Activated CD8-positive, alpha-beta memory T cell treated with anti-CD3 and anti-CD28 coated beads, Interleukin-2, amount 50 U/mL, for 48 hours (primary cell): ENCODE results near the gene EDEM2.
"Not testable (repeated sequence)": the region's sequence is repeated elsewhere in the genome, so short reads cannot be mapped to it uniquely, and the experiment has no call there.

Source experiments
- DNase-seq: peaks from one replicate; pipeline ENCODE4 v3.0.0-alpha.2; 2020

EDEM2 gene

DNA sequence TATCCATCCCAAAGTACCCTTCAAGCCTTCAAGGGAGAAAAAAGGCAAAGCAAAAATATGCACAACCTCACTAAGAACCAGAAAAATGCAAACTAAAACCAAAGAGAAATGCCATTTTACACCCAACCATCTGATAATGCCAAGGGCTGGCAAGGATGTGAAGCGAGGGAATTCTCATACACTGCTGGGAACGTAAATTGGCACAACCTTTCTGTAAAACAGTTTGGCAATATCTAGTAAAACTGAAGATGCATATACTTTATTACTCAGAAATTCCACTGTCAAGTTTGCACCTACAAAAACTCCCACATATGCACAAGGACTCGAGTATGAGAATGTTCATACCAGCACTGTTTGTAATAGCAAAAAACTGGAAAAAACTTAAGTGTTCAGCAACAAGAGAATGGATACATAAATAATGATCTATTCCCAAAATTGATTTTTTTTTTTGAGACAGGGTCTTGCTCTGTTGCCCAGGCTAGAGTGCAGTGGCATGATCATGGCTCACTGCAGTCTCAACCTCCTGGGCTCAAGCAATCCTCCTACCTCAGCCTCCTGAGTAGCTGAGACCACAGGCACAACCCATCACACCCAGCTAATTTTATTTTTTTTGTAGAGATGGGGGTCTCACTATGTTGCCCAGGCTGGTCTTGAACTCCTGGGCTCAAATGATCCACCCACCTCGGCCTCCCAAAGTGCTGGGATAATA lies 21.7 kb upstream of the EDEM2 start:
- DNase-seq: not testable (repeated sequence)

DNA sequence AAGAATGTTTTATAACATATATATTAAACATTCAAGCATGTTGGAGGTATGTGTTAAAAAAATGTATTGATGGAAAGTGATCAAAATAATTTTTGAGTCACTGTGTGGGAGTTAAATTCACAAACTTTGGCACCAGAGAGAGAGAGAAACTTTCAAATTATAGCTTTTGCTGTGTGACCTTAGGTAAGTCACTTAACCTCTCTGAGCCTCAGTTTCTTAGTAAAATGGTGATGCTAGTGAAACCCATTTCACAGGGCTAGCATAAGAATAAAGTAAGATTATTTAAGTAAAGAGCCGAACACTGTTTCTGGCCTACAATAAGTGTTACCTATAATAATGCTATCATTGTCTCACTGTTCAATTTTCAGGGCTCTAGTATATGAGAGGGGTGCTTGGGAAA lies 20.7 kb upstream of the EDEM2 start:
- DNase-seq: no peak

DNA sequence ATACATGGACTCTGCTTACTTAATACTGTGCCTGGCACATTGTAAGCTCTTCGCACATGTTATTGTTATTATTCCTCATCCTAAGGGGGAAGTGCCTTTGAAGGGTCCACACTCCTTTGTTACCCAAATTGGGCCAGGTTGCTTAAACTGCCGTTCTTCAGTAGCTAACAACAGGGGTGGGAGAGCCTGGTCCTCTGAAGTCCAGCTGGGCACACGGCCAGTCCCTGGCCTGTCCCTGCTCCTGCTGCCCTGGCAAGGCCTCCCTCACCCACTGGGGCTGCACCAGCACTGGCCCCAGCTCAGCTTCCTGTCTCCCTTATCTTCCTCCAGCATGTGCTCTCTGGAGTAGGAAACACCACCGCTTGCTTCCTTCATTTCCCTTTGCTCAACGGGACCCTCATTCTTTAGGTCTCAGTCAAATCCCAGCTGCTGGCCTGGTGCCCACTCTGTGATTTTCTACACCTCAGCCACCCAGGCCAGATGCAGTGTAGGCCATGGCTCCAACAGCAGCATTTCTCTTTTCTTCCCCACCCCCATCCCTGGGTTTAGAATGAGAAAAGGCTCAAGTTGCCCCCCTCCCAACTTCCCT lies 19.2 kb upstream of the EDEM2 start:
- DNase-seq: no peak

DNA sequence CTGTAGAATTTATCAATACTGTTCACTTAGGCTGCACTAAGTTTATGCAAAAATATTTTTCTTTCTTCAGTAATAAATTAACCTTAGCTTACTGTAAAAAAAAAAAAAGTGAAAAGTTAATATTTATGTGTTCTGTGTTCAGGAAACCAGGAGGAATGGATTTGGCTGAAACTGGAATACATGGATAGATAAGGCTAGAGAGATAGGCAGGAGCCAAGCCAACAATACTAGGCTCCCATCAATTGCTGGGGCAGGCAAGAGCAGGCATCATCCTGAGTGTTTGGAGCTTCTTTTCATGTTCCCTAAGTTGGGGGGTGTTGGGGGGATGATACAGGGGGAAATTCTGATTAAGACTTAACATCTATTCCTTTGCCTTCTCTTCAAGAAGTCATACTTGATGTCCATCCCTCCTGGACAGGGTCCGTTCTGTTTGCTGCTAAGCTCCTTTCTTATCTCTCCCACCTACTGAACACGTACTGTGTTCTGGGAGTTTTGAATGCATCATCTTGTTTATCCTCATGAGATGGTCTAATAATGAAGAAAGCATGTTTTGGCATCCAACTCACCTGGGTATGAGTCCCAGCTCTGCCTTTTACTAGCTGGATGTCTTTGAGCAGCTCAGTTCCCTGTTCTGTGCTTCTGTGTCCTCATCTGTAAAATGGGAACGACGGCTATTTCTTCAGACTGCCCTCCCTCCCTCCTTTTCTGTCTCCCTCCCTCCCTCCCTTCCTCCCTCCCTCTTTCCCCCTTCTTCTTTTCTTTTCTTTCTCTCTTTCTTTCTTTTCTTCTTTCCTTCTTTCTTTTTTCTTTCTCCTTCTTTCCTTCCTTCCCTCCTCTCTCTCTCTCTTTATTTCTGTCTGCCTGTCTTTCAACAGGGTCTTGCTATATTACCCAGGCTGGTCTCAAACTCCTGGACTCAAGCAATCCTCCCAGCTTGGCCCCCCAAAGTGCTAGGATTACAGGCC lies 18.4 kb upstream of the EDEM2 start:
- no peak for DNase-seq

DNA sequence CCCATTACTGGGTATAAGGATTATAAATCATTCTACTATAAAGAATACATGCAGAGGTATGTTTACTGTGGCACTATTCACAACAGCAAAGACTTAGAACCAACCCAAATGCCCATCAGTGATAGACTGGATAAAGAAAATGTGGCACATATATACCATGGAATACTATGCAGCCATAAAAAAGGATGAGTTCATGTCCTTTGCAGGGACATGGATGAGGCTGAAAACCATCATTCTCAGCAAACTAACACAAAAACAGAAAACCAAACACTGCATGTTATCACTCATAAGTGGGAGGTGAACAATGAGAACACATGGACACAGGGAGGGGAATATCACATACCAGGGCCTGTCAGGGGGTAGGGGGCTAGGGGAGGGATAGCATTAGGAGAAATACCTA lies 17.4 kb upstream of the EDEM2 start:
- DNase-seq: not testable (repeated sequence)

DNA sequence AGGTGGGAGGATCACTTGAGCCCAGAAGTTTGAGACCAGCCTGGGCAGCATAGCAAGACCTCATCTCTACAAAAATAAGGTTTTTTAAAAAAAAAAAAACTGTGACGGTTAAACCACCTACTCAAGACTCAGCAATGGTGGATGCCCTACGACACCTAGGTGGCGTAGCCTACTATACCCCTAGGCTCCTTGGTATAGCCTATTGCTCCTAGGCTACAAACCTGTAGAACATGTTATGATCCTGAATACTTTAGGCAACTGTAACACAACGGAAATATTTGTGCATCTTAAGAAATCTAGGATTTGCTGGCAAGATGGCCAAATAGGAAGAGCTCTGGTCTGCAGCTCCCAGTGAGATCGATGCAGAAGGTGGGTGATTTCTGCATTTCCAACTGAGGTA lies 13.2 kb upstream of the EDEM2 start:
- DNase-seq: not testable (repeated sequence)

DNA sequence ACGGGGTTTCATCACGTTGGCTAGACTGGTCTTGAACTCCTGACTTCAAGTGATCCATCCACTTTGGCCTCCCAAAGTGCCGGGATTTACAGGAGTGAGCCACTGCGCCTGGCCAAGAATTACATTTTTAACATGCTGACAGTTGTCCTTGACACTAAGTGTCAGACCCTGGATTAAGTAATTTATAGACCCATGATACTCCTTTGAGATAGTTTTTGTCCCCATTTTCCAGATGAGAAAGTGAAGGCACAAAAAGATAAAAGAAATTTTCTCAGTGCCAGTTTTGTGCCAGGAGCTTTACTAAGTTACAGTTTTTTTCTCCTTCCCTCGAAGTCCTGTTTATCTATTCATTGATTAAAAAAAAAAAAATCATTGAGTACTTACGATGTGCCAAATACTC lies 9.8 kb upstream of the EDEM2 start:
- no peak for DNase-seq

DNA sequence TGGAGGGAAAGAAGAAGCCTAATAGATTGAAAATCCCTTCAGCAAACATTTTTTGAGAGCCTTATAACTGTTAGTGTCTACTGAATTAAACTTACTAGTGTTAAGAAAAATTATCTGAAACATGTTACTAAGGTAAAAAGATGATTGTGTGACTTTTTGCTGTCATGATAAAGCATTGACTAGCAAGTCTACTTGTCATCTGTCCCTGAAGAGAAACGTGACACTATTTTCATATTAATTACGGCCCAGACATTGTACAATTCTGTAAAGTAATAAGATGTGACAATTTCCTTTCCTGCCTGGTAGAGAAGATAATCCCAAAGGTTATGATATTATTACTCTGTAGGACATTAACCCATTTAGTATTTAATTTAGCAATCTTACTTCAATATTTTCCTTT lies 8.8 kb upstream of the EDEM2 start:
- no peak for DNase-seq

DNA sequence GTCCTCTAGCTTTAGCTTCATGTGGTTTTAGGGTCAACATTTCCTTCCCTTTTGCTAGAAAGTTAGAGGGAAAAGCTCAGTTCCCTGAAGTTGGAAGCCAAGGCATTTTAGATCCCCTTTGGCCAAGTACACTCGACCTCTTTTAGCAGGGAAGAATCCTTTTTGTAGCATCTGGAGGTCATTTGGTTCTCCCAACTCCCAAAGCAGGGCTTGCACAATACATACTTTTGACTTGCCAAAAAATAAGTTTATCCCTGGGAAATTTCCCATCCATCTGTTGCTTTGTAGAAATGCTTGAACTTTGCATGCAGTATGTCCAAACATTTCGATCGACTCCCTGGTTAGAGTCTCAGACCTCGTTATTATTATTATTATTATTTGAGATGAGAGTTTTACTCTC lies 4.6 kb upstream of the EDEM2 start:
- no peak for DNase-seq

DNA sequence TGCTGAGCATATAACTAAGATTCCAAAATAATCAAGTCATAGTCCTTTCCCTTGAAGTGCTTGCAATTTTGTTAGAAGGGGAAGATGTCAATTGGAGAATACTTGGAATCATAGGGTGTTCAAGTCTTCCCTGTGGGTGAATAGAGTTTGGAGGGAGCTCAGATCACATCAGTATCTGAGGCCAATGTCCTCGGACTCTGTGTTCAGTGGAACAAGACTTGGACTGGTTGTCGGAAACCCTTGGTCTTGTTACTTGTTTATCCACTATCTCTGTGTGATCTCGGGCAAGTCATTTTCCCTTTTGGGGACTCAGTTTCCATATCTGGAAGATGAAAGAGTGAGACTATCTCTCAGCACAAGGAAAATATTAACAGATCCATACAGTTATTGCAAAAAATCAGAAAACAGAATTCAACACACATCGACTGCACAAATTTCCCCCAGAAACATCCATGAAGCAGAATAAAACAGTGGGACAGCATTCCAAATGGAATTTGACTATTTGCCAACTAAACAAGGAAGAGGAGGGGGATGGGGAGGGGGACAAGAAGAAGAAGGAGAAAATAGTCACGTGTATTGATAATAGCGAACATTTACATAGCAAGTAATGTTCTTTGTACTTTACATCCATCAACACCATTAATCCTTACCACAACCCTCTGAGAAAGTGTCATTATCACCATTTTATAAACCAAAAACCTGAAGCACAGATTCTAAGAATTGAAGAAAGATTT lies 3.9 kb upstream of the EDEM2 start:
- DNase-seq: no peak

DNA sequence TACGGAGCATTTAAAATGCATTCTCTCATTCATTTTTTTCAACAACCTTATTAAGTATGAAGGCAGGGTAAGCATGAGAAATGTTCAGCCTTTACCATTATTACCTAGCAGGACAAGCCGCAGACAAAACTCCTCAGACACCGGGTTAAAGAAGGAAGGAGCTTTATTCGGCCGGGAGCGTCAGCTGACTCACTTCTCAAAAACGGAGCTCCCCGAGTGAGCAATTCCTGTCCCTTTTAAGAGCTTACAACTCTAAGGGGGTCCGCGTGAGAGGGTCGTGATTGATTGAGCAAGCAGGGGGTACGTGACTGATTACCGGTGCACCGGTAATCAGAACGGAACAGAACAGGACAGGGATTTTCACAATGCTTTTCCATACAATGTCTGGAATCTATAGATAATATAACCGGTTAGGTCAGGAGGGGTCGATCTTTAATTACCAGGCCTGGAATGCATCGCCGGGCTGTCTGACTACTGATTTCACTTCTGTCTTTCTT lies 487 bp upstream of the EDEM2 start:
- peak; percentile 63 for DNase-seq

DNA sequence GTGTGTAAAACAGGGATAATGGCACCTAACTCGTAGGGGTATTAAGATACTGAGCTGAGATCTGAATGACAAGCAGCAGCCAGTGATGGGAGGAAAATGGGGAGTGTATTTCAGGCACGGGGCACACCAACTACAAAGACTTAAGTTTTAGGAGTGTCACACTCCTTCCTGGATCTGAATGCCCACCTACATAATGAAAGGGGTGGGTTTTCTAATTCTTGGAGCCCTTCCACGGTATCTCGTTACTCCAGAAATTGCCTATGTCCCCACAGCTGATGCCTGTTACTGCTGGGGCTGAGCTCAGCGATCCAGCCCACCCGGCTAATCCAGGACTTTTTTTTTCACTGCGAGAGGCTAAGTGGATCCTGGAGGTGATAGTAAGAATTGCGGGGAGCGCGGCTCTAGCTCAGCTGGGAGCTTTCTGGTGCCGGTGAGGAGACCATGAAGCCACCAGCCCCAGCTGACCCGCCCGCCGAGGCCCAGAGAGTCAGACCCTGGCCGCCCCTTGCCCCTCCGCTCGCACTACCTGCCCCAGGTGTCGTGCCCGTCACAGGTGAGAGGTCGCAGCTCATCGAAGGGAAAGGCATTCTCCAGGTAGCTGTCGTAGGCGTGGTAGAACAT lies 727 bp downstream of the EDEM2 start:
- DNase-seq: peak; percentile 67

DNA sequence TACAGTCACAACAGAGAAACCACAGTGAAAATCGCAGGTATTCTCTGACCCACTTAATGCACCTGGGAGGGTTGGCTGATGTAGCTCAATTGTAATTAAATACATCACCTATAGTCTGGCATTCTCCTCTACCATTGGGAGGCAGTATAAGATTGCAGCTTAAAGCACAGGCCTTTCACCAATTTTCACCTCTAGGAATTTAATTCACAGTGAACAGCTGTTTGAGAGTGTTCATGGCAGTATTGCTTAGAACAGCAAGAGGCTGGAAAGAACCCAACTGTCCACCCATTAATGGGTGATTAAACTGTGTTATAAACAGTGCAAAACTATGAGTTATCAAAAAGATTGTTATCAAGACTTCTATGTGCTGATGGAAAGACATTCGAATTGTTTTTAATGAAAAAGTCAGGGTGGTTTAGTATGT lies 2.0 kb downstream of the EDEM2 start:
- DNase-seq: no peak

DNA sequence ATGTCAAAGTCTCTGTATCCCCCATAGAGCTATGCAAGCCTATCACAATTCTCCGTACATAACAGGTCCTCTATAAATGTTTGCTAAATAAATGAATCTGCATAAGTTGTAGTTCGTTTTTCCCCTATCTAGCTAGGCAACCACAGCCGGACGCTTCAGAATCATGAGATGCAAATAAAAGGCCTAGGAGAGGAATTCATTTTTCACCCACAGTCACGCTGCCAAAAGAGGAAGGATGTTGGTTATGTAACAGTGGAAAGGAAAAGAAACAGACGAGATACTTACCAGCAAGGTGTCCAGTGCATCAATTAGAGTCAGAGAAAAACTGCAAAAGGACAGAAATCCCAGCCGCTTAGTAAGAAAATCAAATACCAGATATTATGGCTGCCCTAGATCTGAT lies 2.4 kb downstream of the EDEM2 start:
- no peak for DNase-seq

DNA sequence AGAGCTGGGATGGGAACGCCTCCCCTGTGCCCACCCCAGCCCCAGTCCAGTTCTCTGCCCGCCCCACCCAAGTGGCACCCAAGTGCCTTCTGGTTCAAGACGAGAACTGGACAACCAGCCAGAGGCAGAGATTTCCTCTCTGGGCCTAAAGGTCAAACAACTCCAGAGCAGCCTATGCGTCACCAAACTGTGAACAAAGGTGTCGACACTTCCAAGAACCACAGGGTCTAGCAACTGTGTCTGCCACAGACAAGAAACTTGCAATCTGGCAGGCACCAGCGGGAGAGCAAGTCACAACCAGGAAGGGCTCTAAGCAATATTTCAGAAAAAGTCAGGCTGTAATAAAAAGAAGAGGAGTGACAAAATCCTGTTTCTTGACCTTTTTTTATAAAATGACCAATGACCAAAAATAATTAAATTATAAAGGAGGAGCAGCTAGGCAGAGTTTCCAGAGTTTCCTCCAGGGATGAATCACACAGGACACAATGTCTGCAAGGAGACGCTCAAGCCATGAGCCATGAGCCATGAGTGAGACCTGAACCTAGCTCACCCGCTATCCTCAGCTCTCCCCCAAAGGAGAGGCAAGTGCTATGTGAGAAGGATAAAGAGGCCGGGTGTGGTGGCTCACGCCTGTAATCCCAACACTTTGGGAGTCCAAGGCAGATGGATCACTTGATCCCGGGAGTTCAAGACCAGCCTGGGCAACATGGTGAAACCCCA lies 11.1 kb downstream of the EDEM2 start:
- no peak for DNase-seq

DNA sequence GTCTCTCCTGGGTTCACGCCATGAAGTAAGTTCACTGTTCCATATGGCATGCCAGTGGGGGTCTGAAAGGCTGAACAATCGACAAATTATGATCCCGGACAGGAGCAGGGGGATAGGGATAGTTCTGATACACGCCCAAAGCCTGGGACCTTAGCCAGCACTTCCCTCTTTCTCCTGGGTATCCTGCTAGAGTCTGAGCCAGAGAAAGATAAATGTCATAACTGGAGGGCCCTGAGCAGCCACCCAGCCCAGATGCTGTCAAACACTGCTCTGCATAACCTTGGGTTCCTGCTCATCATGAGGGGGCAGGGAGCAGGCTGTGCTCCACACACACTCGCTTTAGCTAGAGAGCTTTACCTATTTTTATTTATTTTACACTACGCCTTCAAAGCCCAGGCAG lies 12.3 kb downstream of the EDEM2 start:
- no peak for DNase-seq

DNA sequence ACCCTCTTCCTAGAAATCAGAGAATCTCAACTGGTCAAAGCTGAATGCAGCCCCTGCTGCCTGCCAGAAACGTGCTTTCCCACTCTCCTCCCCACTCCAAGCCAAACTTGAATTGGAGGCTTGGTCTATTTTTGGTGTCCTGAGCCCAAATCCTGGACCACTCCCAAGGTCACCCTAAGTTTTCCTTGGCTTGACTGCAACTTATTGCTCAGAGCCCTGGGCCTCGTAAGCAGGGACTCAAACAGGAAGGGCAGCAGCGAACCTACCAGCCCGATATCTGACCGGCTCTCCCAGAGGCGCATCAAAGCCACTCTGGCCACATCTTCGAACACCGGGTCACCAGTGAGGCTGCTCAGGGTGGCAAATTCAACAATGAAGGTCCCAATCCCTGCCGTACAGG lies 12.7 kb downstream of the EDEM2 start:
- no peak for DNase-seq

DNA sequence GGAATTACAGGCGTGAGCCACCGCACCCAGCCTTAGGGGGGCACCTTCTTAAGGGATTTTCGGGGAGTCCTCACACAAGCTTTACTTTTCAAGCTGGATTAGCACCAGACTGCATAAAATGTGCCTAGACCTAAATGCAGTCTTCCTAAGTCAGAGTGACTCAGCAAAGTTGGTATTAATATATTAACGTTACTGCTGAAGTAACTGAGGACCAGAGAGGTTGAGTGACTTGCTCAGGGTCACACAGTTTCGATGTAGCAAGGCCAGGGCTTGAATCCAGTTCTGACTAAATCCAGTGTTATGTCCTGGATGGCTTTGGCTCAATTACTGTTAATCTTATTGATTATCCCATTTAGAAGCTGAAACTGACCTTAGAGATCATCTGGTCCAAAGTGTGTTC lies 13.4 kb downstream of the EDEM2 start:
- DNase-seq: no peak

DNA sequence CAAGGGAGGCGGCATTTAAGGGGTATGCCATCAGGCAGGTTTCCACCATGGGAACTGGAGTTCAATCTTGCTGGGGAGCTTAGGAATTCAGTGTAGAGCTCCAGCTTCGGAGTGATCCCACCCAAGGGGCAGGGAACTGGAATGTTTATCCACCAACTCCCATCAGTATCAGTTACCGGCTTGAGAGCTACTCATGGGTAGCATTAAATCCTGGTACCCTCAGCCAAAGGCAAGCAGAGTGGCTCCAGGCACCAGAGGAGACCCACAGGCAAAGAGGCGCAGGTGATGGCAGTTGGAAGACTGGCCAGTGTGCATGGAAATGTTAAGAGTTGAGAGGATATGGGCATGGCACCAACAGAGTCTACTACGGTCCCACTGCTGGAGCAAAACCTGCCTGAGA lies 14.1 kb downstream of the EDEM2 start:
- DNase-seq: no peak

DNA sequence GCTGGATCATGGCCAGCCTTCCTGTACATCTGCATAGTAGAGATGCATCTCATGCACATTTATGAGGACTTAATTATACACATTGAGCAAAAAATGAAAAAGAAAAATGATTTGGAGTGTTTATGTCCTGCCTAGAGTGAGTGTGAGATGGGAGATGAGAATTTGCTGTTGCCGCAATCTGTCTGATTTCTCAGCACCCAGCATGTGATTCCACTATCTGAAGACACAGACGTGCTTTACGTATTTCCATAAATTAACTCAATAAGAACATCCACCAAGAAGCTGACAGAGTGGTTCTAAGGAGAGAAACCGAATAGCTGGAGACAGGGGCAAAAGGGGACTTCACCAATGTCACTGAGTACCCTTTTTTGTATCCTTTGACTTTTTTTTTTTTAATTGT lies 15.2 kb downstream of the EDEM2 start:
- no peak for DNase-seq

DNA sequence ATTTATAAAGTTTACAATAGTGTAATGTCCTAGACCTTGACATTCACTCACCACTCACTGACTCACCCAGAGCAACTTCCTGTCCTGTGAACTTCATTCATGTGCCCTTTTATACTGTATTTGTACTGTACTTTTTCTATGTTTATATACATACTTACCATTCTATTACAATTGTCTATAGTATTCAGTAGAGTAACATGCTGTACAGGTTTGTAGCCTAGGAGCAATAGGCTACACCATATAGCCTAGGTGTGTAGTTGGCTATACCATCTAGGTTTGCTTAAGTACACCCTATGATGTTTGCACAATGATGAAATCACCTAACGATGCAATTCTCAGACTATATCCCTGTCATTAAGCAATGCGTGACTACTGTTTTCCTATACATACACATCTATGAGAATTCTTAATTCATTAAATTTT lies 17.5 kb downstream of the EDEM2 start:
- no peak for DNase-seq

DNA sequence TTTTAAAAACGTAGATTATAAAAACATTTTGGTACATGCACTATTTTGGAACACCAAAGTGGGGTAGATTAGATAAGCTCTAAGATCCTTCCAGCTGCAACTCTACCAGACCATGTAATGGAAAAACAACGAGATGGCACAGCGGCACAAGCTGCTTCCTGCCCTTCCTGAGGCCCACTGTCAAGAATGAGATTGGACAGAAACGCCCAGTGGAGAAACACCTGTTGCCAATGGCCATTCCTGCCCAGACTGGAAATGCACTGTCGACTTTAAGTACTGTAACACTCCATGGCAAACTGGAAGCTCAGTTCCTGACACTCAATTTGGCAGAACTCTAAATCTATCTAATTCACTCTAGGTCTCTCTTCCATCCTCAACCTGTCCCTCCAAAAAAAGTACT lies 21.4 kb downstream of the EDEM2 start:
- DNase-seq: no peak
